ENCODE data around the gene EGR2. TPM values are rescaled to one million over a fixed set of nuclear protein-coding genes. Genes with fewer than 3 reads are reported as not detected.
A peak's percentile ranks its signal among the peaks of the same experiment; 100 is the strongest.

Gene EGR2
- total RNA-seq, 1 donor from 2014 or later, result 1.2 TPM

DNA sequence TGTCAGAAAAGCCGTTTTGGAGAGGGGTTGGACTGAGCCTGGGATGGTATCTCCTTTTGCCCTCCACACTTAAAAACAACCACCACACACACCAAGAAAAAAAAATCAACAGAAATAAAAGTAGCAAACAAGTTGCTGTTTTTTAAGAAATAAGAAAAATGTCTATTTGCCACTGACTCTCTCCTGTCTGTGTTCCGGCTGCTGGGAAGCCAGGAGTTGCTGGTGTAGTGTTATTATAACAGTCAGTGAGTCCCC is 163 bp downstream of the EGR2 start:
- Mint-ChIP-seq H3K27me3 (ENCODE audit: unreplicated experiment) (peaks cover 52% of the 10 kb centered on the region), H3K36me3 (ENCODE audit: low read depth, unreplicated experiment) (peaks cover 7% of the 10 kb centered on the region), H3K9me3 (ENCODE audit: unreplicated experiment) (no peaks in the 10 kb centered on the region), H3K4me1 (ENCODE audit: unreplicated experiment) (peaks cover 20% of the 10 kb centered on the region), H3K4me3 (ENCODE audit: unreplicated experiment) (peak overlapping the region; percentile 91), H3K27ac (ENCODE audit: unreplicated experiment) (no peak overlapping the region)
- no peak for DNase-seq (ENCODE audit: low spot score)
- TF ChIP-seq CTCF (IDR thresholded peaks at IDR 0.05; ENCODE audit: unreplicated experiment), result no peak

GRCh38 chr10:62815381-62816075 is 638 bp downstream of the EGR2 start:
- TF ChIP-seq CTCF (IDR thresholded peaks at IDR 0.05; ENCODE audit: unreplicated experiment), result no peak
- no peaks in the 10 kb centered on the region for H3K9me3 Mint-ChIP-seq (ENCODE audit: unreplicated experiment)
- H3K27me3 Mint-ChIP-seq (ENCODE audit: unreplicated experiment), result peaks cover 52% of the 10 kb centered on the region
- no peak for DNase-seq (ENCODE audit: low spot score)
- H3K36me3 Mint-ChIP-seq (ENCODE audit: low read depth, unreplicated experiment), result peaks cover 7% of the 10 kb centered on the region
- H3K27ac Mint-ChIP-seq (ENCODE audit: unreplicated experiment), result no peak overlapping the region
- peak overlapping the region; percentile 91 for H3K4me3 Mint-ChIP-seq (ENCODE audit: unreplicated experiment)
- H3K4me1 Mint-ChIP-seq (ENCODE audit: unreplicated experiment), result peaks cover 20% of the 10 kb centered on the region

GRCh38 chr10:62814756-62815380 is 1.3 kb downstream of the EGR2 start:
- no peaks in the 10 kb centered on the region for H3K9me3 Mint-ChIP-seq (ENCODE audit: unreplicated experiment)
- H3K4me3 Mint-ChIP-seq (ENCODE audit: unreplicated experiment), result peak overlapping the region; percentile 63
- peaks cover 20% of the 10 kb centered on the region for H3K4me1 Mint-ChIP-seq (ENCODE audit: unreplicated experiment)
- H3K36me3 Mint-ChIP-seq (ENCODE audit: low read depth, unreplicated experiment), result peaks cover 7% of the 10 kb centered on the region
- no peak for TF ChIP-seq CTCF (IDR thresholded peaks at IDR 0.05; ENCODE audit: unreplicated experiment)
- no peak overlapping the region for H3K27ac Mint-ChIP-seq (ENCODE audit: unreplicated experiment)
- DNase-seq (ENCODE audit: low spot score), result peak; percentile 33
- H3K27me3 Mint-ChIP-seq (ENCODE audit: unreplicated experiment), result peaks cover 48% of the 10 kb centered on the region

GRCh38 chr10:62813981-62814380 is 2.2 kb downstream of the EGR2 start:
- DNase-seq (ENCODE audit: low spot score), result no peak
- Mint-ChIP-seq H3K27me3 (ENCODE audit: unreplicated experiment) (peaks cover 42% of the 10 kb centered on the region), H3K4me1 (ENCODE audit: unreplicated experiment) (peaks cover 20% of the 10 kb centered on the region), H3K36me3 (ENCODE audit: low read depth, unreplicated experiment) (peaks cover 7% of the 10 kb centered on the region), H3K4me3 (ENCODE audit: unreplicated experiment) (peak overlapping the region; percentile 63), H3K27ac (ENCODE audit: unreplicated experiment) (no peak overlapping the region), H3K9me3 (ENCODE audit: unreplicated experiment) (no peaks in the 10 kb centered on the region)
- no peak for TF ChIP-seq CTCF (IDR thresholded peaks at IDR 0.05; ENCODE audit: unreplicated experiment)

DNA sequence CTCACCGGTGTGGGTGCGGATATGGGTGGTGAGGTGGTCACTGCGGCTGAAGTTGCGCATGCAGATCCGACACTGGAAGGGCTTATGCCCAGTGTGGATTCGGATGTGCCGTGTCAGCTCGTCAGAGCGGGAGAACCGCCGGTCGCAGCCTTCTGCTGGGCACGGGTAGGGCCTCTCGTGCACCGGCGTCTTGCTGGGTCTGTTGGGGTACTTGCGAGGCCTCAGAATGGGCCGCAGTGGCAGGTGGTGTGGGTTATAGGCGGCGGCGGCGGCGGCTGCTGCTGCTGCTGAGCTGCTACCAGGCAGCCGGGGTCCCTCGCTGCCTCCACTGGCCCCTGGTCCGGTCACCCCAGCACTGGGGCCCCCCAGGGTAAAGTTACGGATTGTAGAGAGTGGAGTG is 2.7 kb downstream of the EGR2 start:
- Mint-ChIP-seq H3K9me3 (ENCODE audit: unreplicated experiment) (no peaks in the 10 kb centered on the region), H3K36me3 (ENCODE audit: low read depth, unreplicated experiment) (peaks cover 7% of the 10 kb centered on the region), H3K27ac (ENCODE audit: unreplicated experiment) (no peak overlapping the region), H3K4me3 (ENCODE audit: unreplicated experiment) (no peak overlapping the region), H3K27me3 (ENCODE audit: unreplicated experiment) (peaks cover 43% of the 10 kb centered on the region), H3K4me1 (ENCODE audit: unreplicated experiment) (peaks cover 20% of the 10 kb centered on the region)
- DNase-seq (ENCODE audit: low spot score), result no peak
- TF ChIP-seq CTCF (IDR thresholded peaks at IDR 0.05; ENCODE audit: unreplicated experiment), result no peak
